K562 (cell line): ENCODE data around the gene SPTLC1. TPM values are rescaled to one million over a fixed set of nuclear protein-coding genes. Genes with fewer than 3 reads are reported as not detected.
A peak's percentile ranks its signal among the peaks of the same experiment; 100 is the strongest.

Source experiments
- ATAC-seq: fragments of 200-7000 bp; cut with Tn5 transposase; 3 replicates; pipeline ENCODE4 v1.9.1; 2020; ENCODE audit warnings: moderate library complexity
- BruUV-seq: library from RNA; stranded (reverse); fragments of 400-500 nt; replicated peaks from 2 replicates; lab custom pipeline; 2021; lab: Mats Ljungman, UMichigan
- CTCF ChIA-PET: fragments of 300-600 bp; formaldehyde crosslinking; extraction: SDS; loops from one replicate; lab custom pipeline; 2021; ENCODE audit warnings: low intra/inter-chr PET ratio; lab: Yijun Ruan, JAX
- POLR2A ChIA-PET: fragments of 300-600, 350-650 bp; sonication (Branson Sonifier 250); formaldehyde crosslinking; extraction: SDS; loops from one replicate; lab custom pipeline; 2021; ENCODE audit warnings: antibody characterized with exemption, inconsistent platforms; lab: Yijun Ruan, JAX
- DNase-seq, 4 experiments: peaks; one replicate each; pipeline versions ENCODE4 v3.0.0 to v3.0.0-alpha.2; 2011 to 2018; ENCODE audit warnings: low spot score in 3 of 4, mixed read lengths in 3 of 4; ENCODE audit errors: extremely low read depth in 1 of 4
- FAIRE-seq: peaks from 2 replicates; lab custom pipeline; 2011; peaks lifted over from hg19 to GRCh38; lab: Jason Lieb, UNC
- H2AFZ ChIP-seq: 2 replicates; pipeline ENCODE4 v1.6.0; 2011; ENCODE audit warnings: low read depth, low read length, control low read depth, inconsistent platforms
- H3K27ac ChIP-seq: fragments of 200-600 bp; 3 replicates; pipeline ENCODE4 v1.8.0; 2011; ENCODE audit warnings: low read depth, mild to moderate bottlenecking, control low read depth, inconsistent platforms, low read length, moderate library complexity, mixed read lengths; ENCODE audit errors: extremely low read depth
- H3K27me3 ChIP-seq, 2 experiments: fragments of 300-600 bp in 1 of 2; 2 replicates in 1 of 2; 3 replicates in 1 of 2; pipeline versions ENCODE4 v1.6.0 to v1.8.0; 2011; ENCODE audit warnings: inconsistent platforms in 2 of 2, low read length in 2 of 2, mild to moderate bottlenecking in 1 of 2, mixed read lengths in 1 of 2, moderate library complexity in 1 of 2; ENCODE audit not compliant: control insufficient read depth in 2 of 2, insufficient read depth in 2 of 2
- H3K36me3 ChIP-seq: fragments of 300-600 bp; 3 replicates; pipeline ENCODE4 v1.8.0; 2011; ENCODE audit warnings: mild to moderate bottlenecking, low read length, inconsistent platforms; ENCODE audit not compliant: control insufficient read depth, insufficient read depth
- H3K4me1 ChIP-seq, 2 experiments: fragments of 200-600 bp in 1 of 2; replicated peaks in 1 of 2; 2 replicates in 1 of 2; 3 replicates in 1 of 2; pipeline versions ENCODE4 v1.5.1 to v1.8.0; 2011; ENCODE audit warnings: inconsistent platforms in 2 of 2, low read length in 2 of 2, mild to moderate bottlenecking in 1 of 2, mixed read lengths in 1 of 2, moderate library complexity in 1 of 2; ENCODE audit not compliant: control insufficient read depth in 2 of 2, insufficient read depth in 2 of 2
- H3K4me2 ChIP-seq: 2 replicates; pipeline ENCODE4 v1.6.1; 2011; ENCODE audit warnings: low read length, control low read depth, inconsistent platforms, mixed read lengths; ENCODE audit not compliant: insufficient read depth
- H3K4me3 ChIP-seq: fragments of 200-600 bp; sonication (generic), shearing (Covaris generic); 2 replicates; pipeline ENCODE4 v1.5.1; 2016; ENCODE audit warnings: control low read depth, inconsistent platforms
- H3K79me2 ChIP-seq: fragments of 200-600 bp; 3 replicates; pipeline ENCODE4 v1.8.0; 2011; ENCODE audit warnings: low read length, inconsistent platforms; ENCODE audit not compliant: control insufficient read depth, insufficient read depth
- H3K9ac ChIP-seq, 2 experiments: 2 replicates each; pipeline versions ENCODE4 v1.6.0 to v1.6.1; 2011; ENCODE audit warnings: low read depth in 2 of 2, low read length in 2 of 2, control low read depth in 1 of 2, inconsistent platforms in 1 of 2, mild to moderate bottlenecking in 1 of 2, mixed read lengths in 1 of 2; ENCODE audit not compliant: insufficient read depth in 1 of 2
- H3K9me1 ChIP-seq: one replicate; pipeline ENCODE4 v1.6.0; 2011; ENCODE audit warnings: inconsistent platforms, mild to moderate bottlenecking, low read length, moderate library complexity; ENCODE audit not compliant: control insufficient read depth, insufficient read depth
- H3K9me3 ChIP-seq: replicated peaks from 2 replicates; pipeline ENCODE4 v1.5.1; 2011; ENCODE audit warnings: low read depth, low read length, inconsistent platforms; ENCODE audit not compliant: control insufficient read depth, insufficient read depth
- H4K20me1 ChIP-seq: replicated peaks from 2 replicates; pipeline ENCODE4 v1.6.1; 2011; ENCODE audit warnings: low read length, inconsistent platforms, mixed read lengths; ENCODE audit not compliant: control insufficient read depth, insufficient read depth
- ASH1L ChIP-seq: fragments of 450-650 bp; IDR thresholded peaks from 2 replicates; pipeline ENCODE4 v1.6.1; 2018; ENCODE audit warnings: borderline replicate concordance, mild to moderate bottlenecking, low read depth; ENCODE audit not compliant: partially characterized antibody
- RBFOX2 ChIP-seq: fragments of 200-400 bp; formaldehyde crosslinking; IDR thresholded peaks from 2 replicates; pipeline ENCODE4 v1.6.1; 2017; ENCODE audit warnings: low read depth, mild to moderate bottlenecking, low read length, moderate library complexity
- ZBTB7A ChIP-seq: IDR thresholded peaks from 2 replicates; pipeline ENCODE4 v1.6.1; 2011; ENCODE audit warnings: low read depth, mild to moderate bottlenecking, low read length, moderate library complexity, borderline replicate concordance; ENCODE audit not compliant: control insufficient read depth
- WGBS: fragments of 100-300 bp; shearing (Covaris generic); methylation state at CpG from one replicate; pipeline ENCODE4 v1.1.6; 2016; ENCODE audit warnings: low coverage, mixed read lengths; ENCODE audit not compliant: insufficient coverage; ENCODE audit errors: missing lambda C conversion rate; 5-methylcytosine and 5-hydroxymethylcytosine counted together
- in situ Hi-C: fragments of 300-500 bp; cut with MboI; formaldehyde crosslinking; loops from 4 replicates; pipeline ENCODE4 v1.15.0; 2018; ENCODE audit warnings: inconsistent platforms, mixed read lengths
- intact Hi-C: fragments of 100-400 bp; cut with micrococcal nuclease; formaldehyde crosslinking; loops from 2 replicates; pipeline ENCODE4 v1.14.2; 2022
- polyA plus RNA-seq, 8 experiments: library from polyadenylated mRNA; depleted of rRNA in 4 of 8; stranded (reverse) in 5 of 8; unstranded in 3 of 8; fragments of >200 nt; fragmentation: Nextera tagmentation in 2 of 8; fragmentation: Illumina TruSeq in 1 of 8; extraction: Ambion mirVana in 2 of 8; extraction: Trizol in 1 of 8; gene quantifications; 2 replicates each; pipeline versions ENCODE4 v1.2.1 to v1.2.3, GENCODE V29; 2011 to 2014; ENCODE audit warnings: inconsistent platforms in 1 of 8, missing spikeins in 1 of 8
- total RNA-seq, 7 experiments: library from RNA; depleted of rRNA in 6 of 7; stranded (reverse); fragments of >200 nt in 6 of 7; fragmentation: Illumina TruSeq in 2 of 7; extraction: Trizol in 2 of 7; gene quantifications; 2 replicates each; pipeline versions ENCODE4 v1.2.1 to v1.2.3, GENCODE V29; 2011 to 2021; ENCODE audit warnings: low replicate concordance in 1 of 7

Gene SPTLC1
- total and polyA plus RNA-seq, 9 of the 15 experiments (the other 6 are each of a cell fraction or from before 2014, with no cell fraction given): 58.8 to 125 (median 84.5) TPM

GRCh38 chr9:92141144-92142129 lies 26.2 kb upstream of the SPTLC1 start:
- Histone ChIP-seq H3K9me3 (no peaks in the 10 kb centered on the region), H3K4me2 (no peak overlapping the region), H3K9me1 (no peaks in the 10 kb centered on the region), H4K20me1 (no peaks in the 10 kb centered on the region; the same call in 1 of the 2 replicates), H2AFZ (0 out of 2 replicates have a peak overlapping the region, but pooled peaks have one; percentile 40), H3K4me1 (peaks cover 7 to 31% of the 10 kb centered on the region in 2 experiments; a peak in 4 of 5 replicates), H3K79me2 (no peaks in the 10 kb centered on the region), H3K27ac (no peak overlapping the region), H3K36me3 (no peaks in the 10 kb centered on the region), H3K4me3 (no peak overlapping the region), H3K27me3 (0 out of 5 replicates have a peak, but pooled peaks cover 0 to 6% of the 10 kb centered on the region in 2 experiments), H3K9ac (no peak overlapping the region)
- 46% methylated on average over 55 of the region's 62 CpGs for WGBS
- no TSS peak for BruUV-seq
- POLR2A ChIA-PET: interaction anchor here (0.5 to 2.8 kb wide), 5 partner anchors 60 to 475 kb away, joined by 3 to 9 read pairs (median 3); no protein-coding TSS in a partner anchor
- no peak for ATAC-seq
- in situ Hi-C loops (no loop called here), intact Hi-C loops (loop anchor here (5.0 kb wide), 1 partner anchor 96 kb away; no protein-coding TSS in a partner anchor)
- peak in 2 of 4 experiments; percentile 31 to 34 for DNase-seq
- no peak for FAIRE-seq
- CTCF ChIA-PET: interaction anchor here (1.6 to 1.9 kb wide), 2 partner anchors 493 to 650 kb away, joined by 5 to 16 read pairs; no protein-coding TSS in a partner anchor
- no peak for TF ChIP-seq RBFOX2
- TF ChIP-seq ZBTB7A: peak; percentile 49; the same call in 1 of the 2 replicates
- no peak for TF ChIP-seq ASH1L
